CD14-positive monocyte (primary cell): ENCODE measurements around the gene TMEM47. TPM values are rescaled to one million over a fixed set of nuclear protein-coding genes. Genes with fewer than 3 reads are reported as not detected.

Experiments used
- DNase-seq, 3 donors: peaks; one replicate each; pipeline ENCODE4 v3.0.0-alpha.2; 2011 to 2022
- H2AFZ ChIP-seq: 2 replicates; pipeline ENCODE4 v1.6.0; 2012; ENCODE audit warnings: mild to moderate bottlenecking, low read depth, low read length, inconsistent platforms; ENCODE audit not compliant: insufficient read depth, poor library complexity, severe bottlenecking
- H3K27ac ChIP-seq, 2 donors: 1 replicate in 1 of 2; 2 replicates in 1 of 2; pipeline ENCODE4 v1.5.1; 2012 to 2013; ENCODE audit warnings: low read length in 2 of 2, control low read depth in 1 of 2, inconsistent platforms in 1 of 2, low read depth in 1 of 2, mild to moderate bottlenecking in 1 of 2
- H3K27me3 ChIP-seq, 2 donors: one replicate each; pipeline versions ENCODE4 v1.6.0 to v1.6.1; 2011 to 2013; ENCODE audit warnings: low read length in 2 of 2; ENCODE audit not compliant: control insufficient read depth in 2 of 2, insufficient read depth in 2 of 2
- H3K36me3 ChIP-seq, 2 donors: replicated peaks in 1 of 2; 1 replicate in 1 of 2; 2 replicates in 1 of 2; pipeline versions ENCODE4 v1.5.1 to v1.6.1; 2012 to 2013; ENCODE audit warnings: low read length in 2 of 2, control low read depth in 1 of 2, inconsistent platforms in 1 of 2, mild to moderate bottlenecking in 1 of 2; ENCODE audit not compliant: insufficient read depth in 2 of 2, control insufficient read depth in 1 of 2
- H3K4me1 ChIP-seq, 2 donors: 1 replicate in 1 of 2; 2 replicates in 1 of 2; pipeline versions ENCODE4 v1.5.1 to v1.6.1; 2012 to 2013; ENCODE audit warnings: low read length in 2 of 2, control low read depth in 1 of 2, inconsistent platforms in 1 of 2, mild to moderate bottlenecking in 1 of 2, moderate library complexity in 1 of 2; ENCODE audit not compliant: insufficient read depth in 2 of 2, control insufficient read depth in 1 of 2
- H3K4me2 ChIP-seq: replicated peaks from 2 replicates; pipeline ENCODE3; 2012; ENCODE audit warnings: low read length, moderate library complexity, mild to moderate bottlenecking; ENCODE audit not compliant: poor library complexity, severe bottlenecking; ENCODE audit errors: extremely low read depth
- H3K4me3 ChIP-seq, 3 experiments: fragments of 200-600 bp in 1 of 3; sonication (generic) in 1 of 3; replicated peaks in 1 of 3; 1 replicate in 2 of 3; 2 replicates in 1 of 3; pipeline ENCODE4 v1.5.1; 2011 to 2013; ENCODE audit warnings: low read length in 3 of 3, mild to moderate bottlenecking in 3 of 3, control low read depth in 2 of 3, low read depth in 2 of 3, inconsistent platforms in 1 of 3, moderate library complexity in 1 of 3
- H3K79me2 ChIP-seq: 2 replicates; pipeline ENCODE4 v1.6.0; 2012; ENCODE audit warnings: mild to moderate bottlenecking, control low read depth, inconsistent platforms, low read length, moderate library complexity; ENCODE audit not compliant: insufficient read depth
- H3K9ac ChIP-seq: 2 replicates; pipeline ENCODE4 v1.6.0; 2017; ENCODE audit warnings: low read length, mild to moderate bottlenecking; ENCODE audit not compliant: insufficient read depth, poor library complexity, severe bottlenecking
- H3K9me3 ChIP-seq, 2 donors: replicated peaks in 1 of 2; 1 replicate in 1 of 2; 2 replicates in 1 of 2; pipeline versions ENCODE4 v1.5.1 to v1.6.1; 2012 to 2013; ENCODE audit warnings: low read length in 2 of 2, control low read depth in 1 of 2; ENCODE audit not compliant: control insufficient read depth in 1 of 2, insufficient read depth in 1 of 2
- H4K20me1 ChIP-seq: 2 replicates; pipeline ENCODE4 v1.6.0; 2012; ENCODE audit warnings: mild to moderate bottlenecking, low read length, control low read depth, moderate library complexity; ENCODE audit not compliant: insufficient read depth
- H3K27ac Mint-ChIP-seq, 7 donors: one replicate each; pipeline ENCODE4 v1.8.0; 2020; ENCODE audit warnings: mild to moderate bottlenecking in 7 of 7, mixed read lengths in 7 of 7, moderate library complexity in 6 of 7, inconsistent platforms in 2 of 7
- H3K27me3 Mint-ChIP-seq, 3 donors: one replicate each; pipeline ENCODE4 v1.8.0; 2021 to 2022; ENCODE audit warnings: low read depth in 3 of 3, mild to moderate bottlenecking in 3 of 3, mixed read lengths in 3 of 3, moderate library complexity in 3 of 3, inconsistent platforms in 1 of 3
- H3K36me3 Mint-ChIP-seq, 2 donors: one replicate each; pipeline ENCODE4 v1.8.0; 2020; ENCODE audit warnings: mixed read lengths in 2 of 2, inconsistent platforms in 1 of 2, mild to moderate bottlenecking in 1 of 2
- H3K4me1 Mint-ChIP-seq: one replicate; pipeline ENCODE4 v1.8.0; 2020; ENCODE audit warnings: mild to moderate bottlenecking, mixed read lengths
- H3K4me3 Mint-ChIP-seq, 2 donors: one replicate each; pipeline ENCODE4 v1.8.0; 2020; ENCODE audit warnings: mild to moderate bottlenecking in 2 of 2, mixed read lengths in 2 of 2, moderate library complexity in 1 of 2
- H3K9me3 Mint-ChIP-seq, 7 donors: one replicate each; pipeline ENCODE4 v1.8.0; 2020 to 2022; ENCODE audit warnings: mixed read lengths in 7 of 7, mild to moderate bottlenecking in 6 of 7, moderate library complexity in 6 of 7, inconsistent platforms in 2 of 7
- CTCF ChIP-seq: fragments of 200-600 bp; IDR thresholded peaks from one replicate; pipeline ENCODE4 v1.8.0; 2022; ENCODE audit warnings: antibody characterized with exemption, mild to moderate bottlenecking
- WGBS: methylation state at CpG from one replicate; pipeline ENCODE4 v1.1.5; 2013; ENCODE audit warnings: missing lambda C conversion rate; ENCODE audit not compliant: insufficient coverage; 5-methylcytosine and 5-hydroxymethylcytosine counted together
- intact Hi-C, 2 donors: fragments of 100-400 bp; cut with micrococcal nuclease; formaldehyde crosslinking; loops; one replicate each; pipeline versions ENCODE4 v1.15.0 to v1.15.1; 2023
- polyA plus RNA-seq, 3 donors: library from polyadenylated mRNA; depleted of rRNA in 1 of 3; unstranded in 2 of 3; stranded (reverse) in 1 of 3; fragments of 300-500 nt in 2 of 3; fragments of >200 nt in 1 of 3; fragmentation: Illumina TruSeq in 2 of 3; gene quantifications; 1 replicate in 2 of 3; 2 replicates in 1 of 3; pipeline ENCODE4 v1.2.3, GENCODE V29; 2012 to 2021

Gene TMEM47
- polyA plus RNA-seq, 3 donors = not detected

GRCh38 chrX:34632384-34632783 is 24.7 kb downstream of the TMEM47 start:
- H3K4me3 Mint-ChIP-seq = no peak overlapping the region
- WGBS = no CpG with 5 or more reads among the region's 3 CpGs
- Histone ChIP-seq H3K27me3 (no peaks in the 10 kb centered on the region), H3K4me1 (no peaks in the 10 kb centered on the region), H3K36me3 (no peaks in the 10 kb centered on the region), H3K9ac (no peak overlapping the region), H3K4me2 (no peak overlapping the region), H3K9me3 (no peaks in the 10 kb centered on the region), H3K27ac (no peak overlapping the region), H4K20me1 (no peaks in the 10 kb centered on the region), H2AFZ (no peak overlapping the region), H3K79me2 (no peaks in the 10 kb centered on the region), H3K4me3 (no peak overlapping the region)
- H3K27ac Mint-ChIP-seq = no peak overlapping the region
- DNase-seq = no peak
- no peaks in the 10 kb centered on the region for H3K36me3 Mint-ChIP-seq
- no peaks in the 10 kb centered on the region for H3K4me1 Mint-ChIP-seq
- TF ChIP-seq CTCF = no peak
- intact Hi-C loops = no loop called here
- peaks cover 0 to 3% (median 0%) of the 10 kb centered on the region in 3 donors for H3K27me3 Mint-ChIP-seq
- H3K9me3 Mint-ChIP-seq = no peaks in the 10 kb centered on the region

- Histone ChIP-seq H3K79me2 (no peaks in the 10 kb centered on the region), H4K20me1 (no peaks in the 10 kb centered on the region), H3K36me3 (no peaks in the 10 kb centered on the region), H3K9me3 (no peaks in the 10 kb centered on the region), H2AFZ (no peak overlapping the region), H3K4me2 (no peak overlapping the region), H3K27ac (no peak overlapping the region), H3K4me3 (no peak overlapping the region), H3K4me1 (no peaks in the 10 kb centered on the region), H3K27me3 (no peaks in the 10 kb centered on the region), H3K9ac (no peak overlapping the region)
- Mint-ChIP-seq H3K9me3 (no peaks in the 10 kb centered on the region), H3K4me1 (no peaks in the 10 kb centered on the region), H3K27ac (no peak overlapping the region), H3K27me3 (peaks cover 0 to 3% (median 0%) of the 10 kb centered on the region in 3 donors), H3K4me3 (no peak overlapping the region), H3K36me3 (no peaks in the 10 kb centered on the region)
- no CpG with 5 or more reads among the region's 3 CpGs for WGBS
- intact Hi-C loops = no loop called here
- no peak for DNase-seq
- TF ChIP-seq CTCF = no peak
Observed at GRCh38 chrX:34631479-34632220, 25.4 kb downstream of the TMEM47 start.
